Measurements from ENCODE around the gene RNF157. TPM values are rescaled to one million over a fixed set of nuclear protein-coding genes. Genes with fewer than 3 reads are reported as not detected.

RNF157 gene
- total RNA-seq, 3 donors from 2014 or later, result 3.1 to 7.8 (median 4.3) TPM

DNA sequence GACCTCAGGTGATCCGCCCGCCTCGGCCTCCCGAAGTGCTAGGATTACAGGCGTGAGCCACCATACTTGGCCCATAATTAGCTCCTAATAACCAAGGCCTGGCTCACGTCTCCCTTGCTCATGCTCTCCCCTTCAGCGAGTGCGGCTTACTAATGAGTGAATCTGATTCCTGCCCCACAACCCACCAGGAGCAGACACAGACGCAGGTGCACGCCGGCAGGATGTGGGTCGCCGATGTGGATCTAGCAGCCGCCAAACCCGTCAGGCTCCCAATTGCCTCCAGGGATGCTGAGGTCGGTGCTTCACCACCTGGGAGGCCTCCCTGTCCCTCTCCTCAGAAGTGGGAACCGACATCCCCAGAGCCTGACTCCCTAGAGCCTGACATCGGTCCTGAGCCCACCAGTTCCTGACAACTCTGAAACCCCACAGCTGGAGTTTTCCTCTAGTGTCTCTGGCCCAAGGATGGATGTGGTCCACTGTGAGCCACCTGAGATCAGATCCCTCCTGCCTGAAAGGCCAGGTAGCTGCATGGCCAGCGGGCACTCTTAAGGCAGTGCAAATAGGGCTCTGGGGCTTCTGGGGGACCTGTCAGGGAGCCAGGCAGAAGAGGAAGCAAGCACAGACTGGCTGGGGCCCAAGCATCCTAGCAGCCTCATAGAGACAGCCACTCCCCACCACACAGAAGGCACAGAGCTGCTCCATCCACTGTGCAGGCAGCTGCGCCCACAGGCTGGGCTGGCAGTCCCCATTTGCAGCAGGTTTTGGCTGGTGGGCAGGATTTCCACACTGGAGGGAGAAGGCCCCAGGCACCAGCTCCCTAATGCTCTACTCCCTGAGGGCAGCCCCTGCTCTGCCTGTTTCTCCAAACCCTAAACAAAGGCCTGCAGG, 147.5 kb downstream of the RNF157 start:
- no peak for DNase-seq (ENCODE audit: low spot score in 2 of 2)
- H3K27me3 ChIP-seq, result no peaks in the 10 kb centered on the region
- intact Hi-C loops (cut with DNase I; ENCODE audit: low total_unique reads), result no loop called here
- no peaks in the 10 kb centered on the region for H3K9me3 ChIP-seq
- no peaks in the 10 kb centered on the region for H3K36me3 ChIP-seq
- no peak overlapping the region for H3K4me3 ChIP-seq
- H3K27ac ChIP-seq, result no peak overlapping the region
- no peaks in the 10 kb centered on the region for H3K4me1 ChIP-seq
- no peak for TF ChIP-seq POLR2A (IDR thresholded peaks at IDR 0.05)

Other genes starting within 250 kb of the RNF157 start
- 10 to 100 TPM in 1 of 3 donors, 1 to 10 TPM in 2; 6.6 to 13.0 (median 9.5) TPM for gene CDK3, start 239.6 kb downstream of the RNF157 start, total RNA-seq
- gene EVPL, start 213.2 kb downstream of the RNF157 start, total RNA-seq, result 1 to 10 TPM; 1.6 to 8.0 (median 3.9) TPM
- 10 to 100 TPM; 41.3 to 49.6 (median 48.3) TPM for gene SRP68, start 168.0 kb downstream of the RNF157 start, total RNA-seq
- not detected for gene GALR2, start 165.7 kb downstream of the RNF157 start, total RNA-seq
- not detected for gene ZACN, start 161.3 kb downstream of the RNF157 start, total RNA-seq
- 100 to 1,000 TPM in 1 of 3 donors, 10 to 100 TPM in 2; 91.4 to 103 (median 93.9) TPM for gene EXOC7, start 136.7 kb downstream of the RNF157 start, total RNA-seq
- under 1 TPM in 1 of 3 donors, not detected in 2; 0.15 TPM for gene FOXJ1, start 99.2 kb downstream of the RNF157 start, total RNA-seq
- 10 to 100 TPM; 11.1 to 15.1 (median 13.0) TPM for gene UBALD2, start 24.9 kb upstream of the RNF157 start, total RNA-seq
- gene QRICH2, start 67.8 kb upstream of the RNF157 start, total RNA-seq, result 1 to 10 TPM; 3.0 to 4.3 (median 3.8) TPM
- gene PRPSAP1, start 113.4 kb upstream of the RNF157 start, total RNA-seq, result 100 to 1,000 TPM in 1 of 3 donors, 10 to 100 TPM in 2; 71.4 to 110 (median 78.3) TPM
- gene SPHK1, start 144.1 kb upstream of the RNF157 start, total RNA-seq, result 10 to 100 TPM in 2 of 3 donors, 1 to 10 TPM in 1; 9.6 to 28.5 (median 23.0) TPM
- 10 to 100 TPM; 17.4 to 22.5 (median 17.7) TPM for gene UBE2O, start 212.7 kb upstream of the RNF157 start, total RNA-seq
- gene AANAT, start 227.1 kb upstream of the RNF157 start, total RNA-seq, result not detected